Spleen (tissue), 11 donors: Measurements from ENCODE around the gene PTPN18. TPM values are rescaled to one million over a fixed set of nuclear protein-coding genes. Genes with fewer than 3 reads are reported as not detected.
A peak's percentile ranks its signal among the peaks of the same experiment; 100 is the strongest.

Experiments
- DNase-seq: peaks from one replicate; pipeline ENCODE4 v3.0.0-alpha.2; 2020
- H3K27ac ChIP-seq, 8 donors: fragments of 200-600 bp; sonication (generic) in 7 of 8; 1 replicate in 4 of 8; 2 replicates in 4 of 8; pipeline versions ENCODE4 v1.5.0 to v1.8.0; 2016 to 2021; ENCODE audit warnings: inconsistent platforms in 4 of 8, mild to moderate bottlenecking in 4 of 8, moderate library complexity in 1 of 8
- H3K27me3 ChIP-seq, 7 donors: fragments of 200-600 bp; sonication (generic) in 6 of 7; replicated peaks in 1 of 7; 1 replicate in 4 of 7; 2 replicates in 3 of 7; pipeline versions ENCODE4 v1.5.0 to v1.8.0; 2016 to 2021; ENCODE audit warnings: inconsistent platforms in 3 of 7, mild to moderate bottlenecking in 1 of 7
- H3K36me3 ChIP-seq, 6 donors: fragments of 200-600 bp; sonication (generic) in 5 of 6; 1 replicate in 4 of 6; 2 replicates in 2 of 6; pipeline versions ENCODE4 v1.5.0 to v1.8.0; 2016 to 2021; ENCODE audit warnings: inconsistent platforms in 2 of 6
- H3K4me1 ChIP-seq, 6 donors: fragments of 200-600 bp; sonication (generic) in 5 of 6; 1 replicate in 3 of 6; 2 replicates in 3 of 6; pipeline versions ENCODE4 v1.5.0 to v1.8.0; 2016 to 2021; ENCODE audit warnings: inconsistent platforms in 3 of 6
- H3K4me3 ChIP-seq, 8 donors: fragments of 200-600 bp; sonication (generic) in 7 of 8; 1 replicate in 4 of 8; 2 replicates in 4 of 8; pipeline versions ENCODE4 v1.5.0 to v1.8.0; 2016 to 2021; ENCODE audit warnings: inconsistent platforms in 4 of 8, mild to moderate bottlenecking in 4 of 8, moderate library complexity in 2 of 8
- H3K9me3 ChIP-seq, 8 donors: fragments of 200-600 bp; sonication (generic) in 7 of 8; 1 replicate in 4 of 8; 2 replicates in 4 of 8; pipeline versions ENCODE4 v1.5.0 to v1.8.0; 2016 to 2021; ENCODE audit warnings: inconsistent platforms in 4 of 8
- POLR2A ChIP-seq, 3 donors: fragments of 450-650 bp; IDR thresholded peaks; one replicate each; pipeline ENCODE4 v1.5.1; 2017; ENCODE audit warnings: antibody characterized with exemption in 3 of 3, mild to moderate bottlenecking in 1 of 3
- POLR2AphosphoS5 ChIP-seq, 3 donors: sonication (generic); formaldehyde crosslinking; IDR thresholded peaks; one replicate each; pipeline ENCODE4 v1.5.1; 2017; ENCODE audit warnings: antibody characterized with exemption in 3 of 3
- WGBS, 5 donors: extraction: QIAGEN DNeasy Blood & Tissue Kit in 3 of 5; methylation state at CpG; one replicate each; pipeline versions ENCODE4 v1.1.5 to v1.1.7; 2013 to 2018; 5-methylcytosine and 5-hydroxymethylcytosine counted together
- intact Hi-C: fragments of 100-400 bp; cut with DNase I; formaldehyde crosslinking; loops from one replicate; pipeline ENCODE4 v1.15.0; 2023; ENCODE audit warnings: low total_unique reads
- polyA plus RNA-seq, 3 donors: library from polyadenylated mRNA; stranded (reverse); fragments of 200-250 nt; gene quantifications; one replicate each; pipeline ENCODE4 v1.2.1, GENCODE V29; 2013
- total RNA-seq, 7 donors: library from RNA; depleted of rRNA in 3 of 7; stranded (reverse); fragments of >200 nt in 3 of 7; fragmentation: NEBNext Ultra II Directional in 4 of 7; extraction: Animal tissue kit (Norgen Biotek cat#: 25700) in 4 of 7; gene quantifications; one replicate each; pipeline versions ENCODE4 v1.1.0 to v1.2.1, GENCODE V29; 2016 to 2021
- TF ChIP-seq, protein P1 (sequence below), 11 experiments: fragments of 200-600 bp in 7 of 11; fragments of 450-650 bp in 4 of 11; sonication (generic) in 4 of 11; IDR thresholded peaks in 8 of 11; conservative IDR thresholded peaks in 3 of 11; 1 replicate in 7 of 11; 2 replicates in 4 of 11; pipeline versions ENCODE4 v1.4.0 to v1.8.0; 2016 to 2021; ENCODE audit warnings: antibody characterized with exemption in 11 of 11, inconsistent platforms in 4 of 11, mild to moderate bottlenecking in 1 of 11
- donor health status: healthy with polysubstance abuse.
- donor health status: DM: no; HTN: no; CAD: no; lungs with moderate emphysema.
- donor health status: DM: no; HTN: no; CAD: no.
- donor health status: Bipolar disorder and iron deficiency.
- donor health status: healthy.
- donor health status: DM: no; HTN: no; CAD: no.
- donor health status: DM: yes; HTN: yes; CAD: no.

The PTPN18 gene
- total and polyA plus RNA-seq, 10 donors: 75.9 to 132 (median 108) TPM

DNA sequence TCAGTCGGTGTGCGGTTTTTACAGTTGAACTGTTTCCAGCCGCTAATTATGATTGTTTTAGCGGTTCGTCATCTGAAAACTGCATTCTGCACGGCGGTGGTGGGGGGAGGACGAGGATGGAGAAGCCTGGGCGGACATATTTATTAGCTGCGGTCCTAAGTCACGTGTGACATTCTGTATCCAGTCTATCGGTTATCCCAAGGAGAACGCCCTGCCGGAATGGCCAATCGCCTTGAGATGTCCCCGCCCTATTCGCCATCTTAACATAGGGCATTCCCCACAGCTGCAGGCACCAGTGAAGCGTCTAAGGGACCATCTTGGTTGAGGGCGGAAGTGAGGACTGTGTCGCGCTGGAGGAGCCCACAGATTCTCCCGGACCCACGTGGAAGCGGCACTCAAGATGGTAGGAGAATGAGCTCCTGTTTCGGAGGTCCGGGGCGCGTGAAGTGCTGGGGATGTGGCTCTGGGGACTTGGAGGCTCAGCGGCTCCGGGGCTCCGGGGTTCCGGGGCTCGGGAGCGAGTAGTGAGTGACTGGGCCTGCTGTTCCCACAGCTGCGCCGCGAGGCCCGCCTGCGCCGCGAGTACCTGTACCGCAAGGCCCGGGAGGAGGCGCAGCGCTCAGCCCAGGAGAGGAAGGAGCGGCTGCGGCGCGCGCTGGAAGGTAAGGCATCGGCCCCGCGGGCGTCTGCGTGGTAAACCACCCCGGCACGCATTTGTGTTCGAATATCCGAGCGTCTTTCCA is 13.2 kb upstream of the PTPN18 start, which contains the start of gene IMP4:
Gene IMP4, plus strand, starts transcription at position 365 of the 743 bp plus-strand sequence. Its CDS starts 36 bp downstream, at position 401.
- no peaks in the 10 kb centered on the region for H3K27me3 ChIP-seq
- peak; percentile 97 for DNase-seq
- peak within 1 kb of the TSS; percentile 77 to 99 (median 95) for H3K4me3 ChIP-seq
- peaks cover 9 to 64% (median 35%) of the 10 kb centered on the region in 6 donors for H3K4me1 ChIP-seq
- peaks cover 0 to 70% (median 52%) of the 10 kb centered on the region in 6 donors for H3K36me3 ChIP-seq
- no peaks in the 10 kb centered on the region for H3K9me3 ChIP-seq
- WGBS, 5 donors: 0 to 1% (median 0%) methylated on average over 42 to 60 of the region's 60 CpGs
- peak; percentile 86 to 92 (median 87) for TF ChIP-seq POLR2AphosphoS5 (IDR thresholded peaks at IDR 0.05)
- peak in 1 of 3 donors; percentile 2 for TF ChIP-seq POLR2A (IDR thresholded peaks at IDR 0.05)
- TF ChIP-seq, protein P1, sequence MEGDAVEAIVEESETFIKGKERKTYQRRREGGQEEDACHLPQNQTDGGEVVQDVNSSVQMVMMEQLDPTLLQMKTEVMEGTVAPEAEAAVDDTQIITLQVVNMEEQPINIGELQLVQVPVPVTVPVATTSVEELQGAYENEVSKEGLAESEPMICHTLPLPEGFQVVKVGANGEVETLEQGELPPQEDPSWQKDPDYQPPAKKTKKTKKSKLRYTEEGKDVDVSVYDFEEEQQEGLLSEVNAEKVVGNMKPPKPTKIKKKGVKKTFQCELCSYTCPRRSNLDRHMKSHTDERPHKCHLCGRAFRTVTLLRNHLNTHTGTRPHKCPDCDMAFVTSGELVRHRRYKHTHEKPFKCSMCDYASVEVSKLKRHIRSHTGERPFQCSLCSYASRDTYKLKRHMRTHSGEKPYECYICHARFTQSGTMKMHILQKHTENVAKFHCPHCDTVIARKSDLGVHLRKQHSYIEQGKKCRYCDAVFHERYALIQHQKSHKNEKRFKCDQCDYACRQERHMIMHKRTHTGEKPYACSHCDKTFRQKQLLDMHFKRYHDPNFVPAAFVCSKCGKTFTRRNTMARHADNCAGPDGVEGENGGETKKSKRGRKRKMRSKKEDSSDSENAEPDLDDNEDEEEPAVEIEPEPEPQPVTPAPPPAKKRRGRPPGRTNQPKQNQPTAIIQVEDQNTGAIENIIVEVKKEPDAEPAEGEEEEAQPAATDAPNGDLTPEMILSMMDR (IDR thresholded peaks at IDR 0.05 in 8 of 11, conservative IDR thresholded peaks at IDR 0.05 in 3 of 11): peak in 8 of 11 experiments; percentile 22 to 64 (median 37)
- intact Hi-C loops: no loop called here
- peak within 1 kb of the TSS; percentile 85 to 97 (median 93) for H3K27ac ChIP-seq

DNA sequence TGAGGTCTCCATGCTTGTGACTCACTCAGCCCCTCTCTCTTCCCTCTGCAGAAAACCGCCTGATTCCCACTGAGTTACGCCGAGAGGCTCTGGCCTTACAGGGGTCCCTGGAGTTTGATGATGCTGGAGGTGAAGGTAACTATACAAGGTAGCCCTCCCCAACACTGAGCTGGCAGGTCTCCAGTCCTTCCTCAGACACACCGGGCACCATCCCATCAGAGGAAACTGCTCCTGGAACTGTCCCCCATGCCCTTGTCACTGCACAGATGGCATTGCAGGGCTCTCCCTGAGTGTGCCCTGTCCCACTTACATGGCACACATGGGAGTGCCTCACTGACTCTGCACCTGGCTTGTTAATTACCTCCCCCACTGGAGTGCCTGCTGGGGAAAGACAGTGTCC is 11.3 kb upstream of the PTPN18 start:
- Histone ChIP-seq H3K36me3 (peaks cover 0 to 66% (median 52%) of the 10 kb centered on the region in 6 donors), H3K27me3 (no peaks in the 10 kb centered on the region), H3K4me1 (peaks cover 9 to 58% (median 35%) of the 10 kb centered on the region in 6 donors), H3K9me3 (no peaks in the 10 kb centered on the region), H3K27ac (no peak overlapping the region), H3K4me3 (no peak overlapping the region)
- intact Hi-C loops: no loop called here
- 86 to 98% (median 93%) methylated on average over 4 of the region's 4 CpGs for WGBS, 5 donors
- no peak for DNase-seq
- TF ChIP-seq POLR2A (IDR thresholded peaks at IDR 0.05): no peak
- TF ChIP-seq, protein P1 (IDR thresholded peaks at IDR 0.05 in 8 of 11, conservative IDR thresholded peaks at IDR 0.05 in 3 of 11): no peak
- TF ChIP-seq POLR2AphosphoS5 (IDR thresholded peaks at IDR 0.05): no peak

DNA sequence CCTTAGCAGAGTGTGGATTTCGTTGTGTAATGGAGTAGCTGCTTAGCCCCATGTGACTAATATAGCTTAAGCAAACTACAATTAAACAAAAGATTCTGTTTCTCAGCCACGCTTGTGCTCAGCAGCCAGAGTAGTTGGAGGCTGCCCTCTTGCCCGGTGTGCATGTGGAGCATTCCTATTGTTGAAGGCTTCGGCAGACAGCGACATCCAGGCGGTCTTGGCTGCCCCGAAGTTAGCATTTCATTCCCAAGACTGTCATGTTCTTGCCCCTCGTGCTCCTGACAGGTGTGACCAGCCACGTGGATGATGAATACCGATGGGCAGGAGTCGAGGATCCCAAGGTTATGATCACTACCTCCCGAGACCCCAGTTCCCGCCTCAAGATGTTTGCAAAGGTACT is 10.8 kb upstream of the PTPN18 start:
- Histone ChIP-seq H3K4me3 (no peak overlapping the region), H3K4me1 (peaks cover 9 to 53% (median 35%) of the 10 kb centered on the region in 6 donors), H3K9me3 (no peaks in the 10 kb centered on the region), H3K27ac (no peak overlapping the region), H3K36me3 (peaks cover 0 to 60% (median 48%) of the 10 kb centered on the region in 6 donors), H3K27me3 (no peaks in the 10 kb centered on the region)
- WGBS, 5 donors: 95 to 98% (median 96%) methylated on average over 13 of the region's 13 CpGs
- intact Hi-C loops: no loop called here
- no peak for DNase-seq
- TF ChIP-seq POLR2AphosphoS5 (IDR thresholded peaks at IDR 0.05) (no peak), POLR2A (IDR thresholded peaks at IDR 0.05) (no peak)
- TF ChIP-seq, protein P1 (IDR thresholded peaks at IDR 0.05 in 8 of 11, conservative IDR thresholded peaks at IDR 0.05 in 3 of 11): no peak

DNA sequence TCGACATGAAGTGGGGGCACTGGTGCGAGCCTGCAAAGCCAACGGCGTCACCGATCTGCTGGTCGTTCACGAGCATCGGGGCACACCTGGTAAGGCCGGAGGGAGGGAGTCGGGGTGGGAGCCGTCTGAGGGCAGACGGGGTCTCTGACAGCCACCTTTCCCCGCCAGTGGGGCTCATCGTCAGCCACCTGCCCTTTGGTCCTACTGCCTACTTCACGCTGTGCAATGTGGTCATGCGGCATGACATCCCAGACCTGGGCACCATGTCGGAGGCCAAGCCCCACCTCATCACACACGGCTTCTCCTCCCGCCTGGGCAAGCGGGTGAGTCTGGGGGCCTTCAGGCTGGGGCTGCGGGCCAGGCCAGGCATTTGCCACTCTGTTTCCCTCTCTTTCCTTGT is 10.2 kb upstream of the PTPN18 start:
- H3K9me3 ChIP-seq: no peaks in the 10 kb centered on the region
- TF ChIP-seq, protein P1 (IDR thresholded peaks at IDR 0.05 in 8 of 11, conservative IDR thresholded peaks at IDR 0.05 in 3 of 11): no peak
- TF ChIP-seq POLR2AphosphoS5 (IDR thresholded peaks at IDR 0.05) (peak in 1 of 3 donors; percentile 29), POLR2A (IDR thresholded peaks at IDR 0.05) (no peak)
- H3K4me1 ChIP-seq: peaks cover 9 to 48% (median 33%) of the 10 kb centered on the region in 6 donors
- peaks cover 0 to 55% (median 46%) of the 10 kb centered on the region in 6 donors for H3K36me3 ChIP-seq
- DNase-seq: no peak
- no peak overlapping the region for H3K4me3 ChIP-seq
- H3K27ac ChIP-seq: no peak overlapping the region
- H3K27me3 ChIP-seq: no peaks in the 10 kb centered on the region
- intact Hi-C loops: no loop called here
- 97 to 98% (median 97%) methylated on average over 17 to 21 of the region's 21 CpGs for WGBS, 5 donors
